H1 (cell line): ENCODE results near the gene RAD51C. TPM values are rescaled to one million over a fixed set of nuclear protein-coding genes. Genes with fewer than 3 reads are reported as not detected.

Experiments used
- CBX8 ChIP-seq: fragments of 300-800, 300-1000 bp; sonication (generic); IDR thresholded peaks from 2 replicates; pipeline ENCODE4 v1.7.1; 2016; ENCODE audit warnings: low read depth, low read length, borderline replicate concordance
- CHD7 ChIP-seq: fragments of 300-600 bp; sonication (generic); IDR thresholded peaks from 2 replicates; pipeline ENCODE4 v1.7.1; 2012; ENCODE audit warnings: low read length, moderate library complexity, mild to moderate bottlenecking, inconsistent platforms; ENCODE audit not compliant: insufficient replicate concordance
- CTBP2 ChIP-seq: IDR thresholded peaks from 2 replicates; pipeline ENCODE4 v1.7.0; 2011; ENCODE audit warnings: borderline replicate concordance, mild to moderate bottlenecking, moderate library complexity, mixed read lengths, low read length; ENCODE audit not compliant: insufficient read depth, insufficient read length
- SIRT6 ChIP-seq: IDR thresholded peaks from one replicate; pipeline ENCODE4 v1.7.1; 2012; ENCODE audit warnings: low read length, inconsistent platforms
- polyA plus RNA-seq, 7 experiments: library from polyadenylated mRNA; depleted of rRNA in 3 of 7; stranded (reverse) in 5 of 7; unstranded in 2 of 7; fragments of >200 nt in 5 of 7; fragments of 200-250 nt in 2 of 7; gene quantifications; 1 replicate in 5 of 7; 2 replicates in 1 of 7; 4 replicates in 1 of 7; pipeline versions ENCODE4 v1.2.1 to v1.2.3, GENCODE V29; 2011 to 2013; ENCODE audit warnings: missing spikeins in 2 of 7, mixed read lengths in 2 of 7
- total RNA-seq: library from RNA; stranded (reverse); fragmentation: NEBNext Ultra II Directional; extraction: Animal tissue kit (Norgen Biotek cat#: 25700); gene quantifications from 2 replicates; pipeline ENCODE4 v1.2.1, GENCODE V29; 2021

The RAD51C gene
- total and polyA plus RNA-seq, 2 of the 8 experiments (the other 6 are each of a cell fraction or from before 2014, with no cell fraction given): 10.4 to 21.7 TPM

GRCh38 chr17:58734040-58734439 is 41.6 kb downstream of the RAD51C start (continued):
- TF ChIP-seq CHD7: no peak
- TF ChIP-seq SIRT6: no peak
- TF ChIP-seq CBX8: no peak
- TF ChIP-seq CTBP2: no peak
- TF ChIP-seq, all 59 proteins: peak for 0
